NCI-H524 treated with DMSO at 0.1 percent for 48 hours (cell line): ENCODE results near the gene MINDY1.

Experiments
- DNase-seq: peaks from one replicate; lab custom pipeline; 2025; lab: John Stamatoyannopoulos, UW

MINDY1 gene

DNA sequence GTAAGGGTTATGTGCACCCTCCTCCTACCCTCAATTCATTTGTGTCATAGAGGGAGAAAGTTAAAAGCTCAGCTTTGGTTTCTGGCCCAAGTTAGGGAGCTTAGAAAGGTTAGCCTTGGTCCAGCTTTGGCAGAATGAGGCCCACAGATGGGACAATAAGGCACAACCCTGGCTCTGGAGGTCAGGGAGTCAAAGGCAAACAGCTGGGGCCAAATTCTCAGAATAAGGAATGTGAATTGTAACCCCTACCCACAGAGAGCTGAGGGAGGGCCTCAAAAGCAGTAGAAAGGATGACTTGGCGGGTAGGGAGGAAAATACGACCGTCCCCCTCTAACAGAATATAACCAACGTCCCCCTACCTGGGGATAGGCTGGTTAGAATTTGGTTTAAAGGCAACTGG is 41.1 kb downstream of the MINDY1 start:
- no peak for DNase-seq

- DNase-seq = no peak
Measured at GRCh38 chr1:150964164-150964489, 42.6 kb downstream of the MINDY1 start.

GRCh38 chr1:150963321-150964163 is 43.2 kb downstream of the MINDY1 start:
- no peak for DNase-seq

DNA sequence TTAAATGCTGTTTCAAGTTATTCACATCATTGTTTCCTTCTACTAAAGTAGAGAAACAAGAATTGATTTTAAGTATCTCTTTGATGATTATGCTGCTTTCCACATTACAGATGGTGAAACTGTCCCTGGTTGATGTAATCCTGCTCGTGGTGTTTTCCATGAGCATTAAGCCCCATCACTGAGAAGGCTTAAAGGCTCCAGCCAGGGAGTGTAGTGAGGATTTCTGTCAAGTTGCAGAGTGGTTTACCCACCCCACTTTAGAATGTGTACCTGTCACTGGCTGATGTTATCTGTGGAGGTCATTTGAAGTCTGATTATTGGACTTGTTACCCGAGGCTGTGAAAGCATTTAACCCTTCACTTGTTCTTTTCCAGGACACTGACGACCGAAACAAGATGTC is 44.9 kb downstream of the MINDY1 start:
- no peak for DNase-seq

GRCh38 chr1:150960646-150961045 is 46.1 kb downstream of the MINDY1 start:
- DNase-seq = no peak

DNA sequence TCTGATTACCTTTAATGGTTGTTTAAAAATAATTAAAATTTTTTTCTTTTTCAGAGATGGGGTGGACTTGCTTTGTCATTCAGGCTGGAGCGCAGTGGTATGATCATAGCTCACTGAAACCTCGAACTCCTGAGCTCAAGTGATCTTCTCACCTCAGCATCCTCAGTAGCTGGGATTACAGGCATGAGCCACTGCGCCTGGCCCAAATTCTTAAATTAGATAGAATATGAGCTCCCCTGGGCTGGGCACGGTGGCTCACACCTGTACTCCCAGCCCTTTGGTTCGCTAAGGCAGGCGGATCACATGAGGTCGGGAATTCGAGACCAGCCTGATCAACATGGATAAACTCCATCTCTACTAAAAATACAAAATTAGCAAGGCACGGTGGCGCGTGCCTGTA is 49.0 kb downstream of the MINDY1 start:
- DNase-seq = no peak

GRCh38 chr1:150955280-150955679 is 51.4 kb downstream of the MINDY1 start:
- DNase-seq = no peak

GRCh38 chr1:150954708-150955107 is 52.0 kb downstream of the MINDY1 start:
- DNase-seq = no peak
